Colon (tissue), 2 donors: ENCODE measurements around the gene PNPLA2.

Experiments used
- FAIRE-seq: peaks from 2 replicates; lab custom pipeline; 2012; peaks lifted over from hg19 to GRCh38; lab: Jason Lieb, UNC
- donor health status: control.
- donor health status: control.

The PNPLA2 gene, protein sequence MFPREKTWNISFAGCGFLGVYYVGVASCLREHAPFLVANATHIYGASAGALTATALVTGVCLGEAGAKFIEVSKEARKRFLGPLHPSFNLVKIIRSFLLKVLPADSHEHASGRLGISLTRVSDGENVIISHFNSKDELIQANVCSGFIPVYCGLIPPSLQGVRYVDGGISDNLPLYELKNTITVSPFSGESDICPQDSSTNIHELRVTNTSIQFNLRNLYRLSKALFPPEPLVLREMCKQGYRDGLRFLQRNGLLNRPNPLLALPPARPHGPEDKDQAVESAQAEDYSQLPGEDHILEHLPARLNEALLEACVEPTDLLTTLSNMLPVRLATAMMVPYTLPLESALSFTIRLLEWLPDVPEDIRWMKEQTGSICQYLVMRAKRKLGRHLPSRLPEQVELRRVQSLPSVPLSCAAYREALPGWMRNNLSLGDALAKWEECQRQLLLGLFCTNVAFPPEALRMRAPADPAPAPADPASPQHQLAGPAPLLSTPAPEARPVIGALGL

GRCh38 chr11:818396-819128 lies at the start of gene PNPLA2:
Gene PNPLA2 (plus strand): TSS chr11:818914. CDS start chr11:819719, 805 bp downstream.
- FAIRE-seq = no peak

DNA sequence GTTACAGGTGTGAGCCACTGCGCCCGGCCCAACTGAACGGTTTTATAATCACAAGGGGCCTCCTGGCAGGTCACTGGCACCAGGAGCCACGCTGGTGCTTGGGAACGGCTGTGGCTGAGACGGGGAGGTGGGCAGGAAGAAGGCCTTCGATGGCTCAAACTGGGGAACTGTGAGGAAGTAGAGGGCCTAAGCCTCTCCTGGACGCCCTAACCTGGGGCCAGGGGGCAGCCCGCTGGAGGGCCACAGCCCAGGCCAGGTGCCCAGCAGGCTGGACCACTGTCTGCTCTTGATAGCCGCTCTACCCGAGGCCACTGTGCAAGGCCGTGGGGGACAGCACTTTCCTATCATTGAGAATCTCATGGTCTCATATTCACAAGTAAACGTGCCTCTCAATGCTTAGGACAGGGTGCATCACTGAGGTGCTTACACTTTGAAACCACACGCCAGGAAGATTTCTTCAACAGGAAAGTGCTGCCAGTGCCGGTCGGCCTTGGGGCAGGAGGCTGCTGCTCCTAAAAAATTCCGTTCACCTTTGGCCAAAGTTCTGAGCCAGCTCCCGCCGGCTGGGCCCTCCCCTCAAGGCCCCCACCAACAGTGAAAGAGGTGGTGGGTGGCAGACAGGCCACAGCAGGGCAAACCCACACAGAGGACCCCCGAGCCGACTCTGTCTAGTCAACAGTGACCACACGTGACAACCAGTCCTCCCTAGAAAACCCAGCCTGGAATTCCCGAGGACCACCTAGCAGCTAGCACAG lies 48.6 kb upstream of the PNPLA2 start:
- FAIRE-seq = no peak

- no peak for FAIRE-seq
Measured at GRCh38 chr11:770642-771616, 47.8 kb upstream of the PNPLA2 start.

DNA sequence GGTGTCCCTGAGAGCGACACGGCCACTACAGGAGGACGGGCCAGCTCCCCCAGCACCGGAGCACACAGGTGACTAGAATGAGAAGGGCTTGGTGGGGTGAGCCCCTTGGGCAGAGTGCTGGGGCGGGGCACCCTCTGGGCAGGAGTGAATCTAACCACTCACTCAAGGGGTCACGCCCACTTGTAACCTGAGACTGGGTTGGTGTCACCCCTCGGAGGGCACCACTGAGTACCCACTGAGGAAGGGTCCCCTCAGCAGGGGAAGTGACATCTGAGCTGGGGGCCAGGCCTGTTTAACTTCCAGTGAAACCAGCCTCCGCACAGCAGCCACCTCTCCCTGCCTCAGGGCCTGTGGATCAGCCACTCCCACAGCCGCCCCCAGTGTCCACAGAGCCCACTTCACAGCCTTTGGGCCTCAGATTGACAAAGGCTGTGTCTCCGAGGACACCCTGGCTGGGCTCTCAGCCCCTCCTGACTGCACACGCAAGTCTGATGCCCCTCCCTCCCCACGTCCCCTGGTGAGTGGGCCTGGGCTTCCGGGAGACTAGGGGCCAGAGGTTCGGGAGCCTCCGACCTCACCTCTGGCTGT lies 47.0 kb upstream of the PNPLA2 start:
- no peak for FAIRE-seq

- FAIRE-seq = no peak
Measured at GRCh38 chr11:772429-773390, 46.0 kb upstream of the PNPLA2 start.

DNA sequence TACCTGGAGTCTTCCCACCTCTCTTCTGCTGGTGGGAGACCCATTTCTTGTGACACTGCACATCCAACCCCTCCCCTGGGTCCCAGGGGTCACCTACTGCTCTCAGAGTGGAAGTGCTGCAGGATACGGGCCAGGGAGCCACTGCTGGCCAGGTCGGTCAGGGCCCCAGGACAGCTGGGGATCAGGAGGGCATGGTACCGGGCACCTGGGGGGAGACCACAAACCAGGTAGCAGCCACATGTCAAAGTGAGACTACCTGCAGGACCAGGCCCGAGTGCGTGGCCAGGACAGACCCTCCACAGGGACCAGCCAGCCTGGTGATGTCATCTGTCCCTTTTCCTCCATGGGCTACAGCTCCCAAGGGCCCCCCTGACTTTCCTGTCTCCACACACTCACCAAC lies 45.3 kb upstream of the PNPLA2 start:
- FAIRE-seq = no peak

- FAIRE-seq = no peak
Measured at GRCh38 chr11:773830-774229, 44.9 kb upstream of the PNPLA2 start.

GRCh38 chr11:774873-775592 lies 43.7 kb upstream of the PNPLA2 start:
- no peak for FAIRE-seq

DNA sequence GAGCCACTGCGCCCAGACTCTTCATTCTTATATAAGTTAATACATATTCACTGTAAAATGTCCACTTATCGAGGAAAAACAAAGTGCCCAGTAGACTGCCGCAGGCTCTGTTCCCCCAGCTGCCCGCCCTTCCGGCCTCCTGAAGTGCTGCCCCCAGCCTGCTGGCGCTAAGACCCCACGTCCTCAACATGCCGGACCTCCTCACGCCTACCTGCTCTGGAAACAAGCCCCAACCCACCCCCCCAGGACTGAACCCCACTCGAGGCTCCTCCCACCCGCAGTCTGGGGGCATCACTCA lies 42.5 kb upstream of the PNPLA2 start:
- no peak for FAIRE-seq

- no peak for FAIRE-seq
Measured at GRCh38 chr11:776561-777287, 42.0 kb upstream of the PNPLA2 start.

- no peak for FAIRE-seq
Measured at GRCh38 chr11:777288-778255, 41.1 kb upstream of the PNPLA2 start, which contains the start of gene GATD1. Gene GATD1 (minus strand): TSS chr11:777487. CDS start chr11:777462, 25 bp downstream.

DNA sequence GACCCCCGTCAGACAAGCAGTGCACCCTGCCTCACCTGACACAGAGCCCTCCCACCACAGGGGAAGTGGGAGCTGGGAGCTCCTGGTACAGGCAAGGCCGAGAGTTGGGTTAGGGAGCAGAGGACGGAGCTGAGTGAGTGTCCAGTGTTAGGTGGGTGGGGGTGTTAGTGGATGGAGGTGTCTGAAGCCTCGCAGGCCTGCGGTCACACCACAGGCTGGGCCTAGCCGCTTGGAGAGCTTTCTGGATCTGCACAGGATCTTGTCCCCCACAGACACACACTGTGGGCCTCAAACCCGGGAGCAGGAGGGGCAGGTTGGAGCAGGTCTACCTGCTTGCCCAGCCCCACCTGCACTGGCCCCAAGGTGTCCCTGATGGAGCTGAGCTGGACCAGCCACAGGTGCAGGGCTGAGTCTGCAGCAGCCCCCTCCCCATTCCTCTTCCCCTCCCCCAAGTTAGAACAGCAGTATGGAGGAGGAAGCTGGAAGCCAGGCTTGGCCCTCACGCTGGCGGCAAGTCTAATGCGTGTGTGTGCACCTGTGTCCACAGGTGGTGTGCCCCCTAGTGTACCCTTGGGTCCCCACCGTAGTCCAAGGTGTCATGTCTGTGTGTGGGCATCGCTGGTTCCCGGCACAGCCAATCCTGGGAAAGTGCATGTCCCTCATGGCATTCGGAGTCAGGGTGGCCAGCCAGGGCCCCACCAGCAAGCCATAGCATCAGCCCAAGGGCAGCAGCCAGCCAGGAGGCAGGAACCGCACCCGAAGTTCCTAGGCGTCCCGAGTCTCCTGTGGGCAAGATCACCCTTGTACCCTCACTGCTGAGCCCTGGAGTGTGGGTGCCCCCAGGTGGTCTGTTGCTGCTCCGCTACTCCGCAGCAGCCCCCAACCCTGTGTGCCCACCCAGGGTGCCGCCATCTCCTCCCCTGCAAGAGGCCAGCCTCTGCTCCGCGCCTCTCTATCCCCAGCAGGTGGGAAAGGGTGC lies 39.4 kb upstream of the PNPLA2 start:
- FAIRE-seq = no peak

DNA sequence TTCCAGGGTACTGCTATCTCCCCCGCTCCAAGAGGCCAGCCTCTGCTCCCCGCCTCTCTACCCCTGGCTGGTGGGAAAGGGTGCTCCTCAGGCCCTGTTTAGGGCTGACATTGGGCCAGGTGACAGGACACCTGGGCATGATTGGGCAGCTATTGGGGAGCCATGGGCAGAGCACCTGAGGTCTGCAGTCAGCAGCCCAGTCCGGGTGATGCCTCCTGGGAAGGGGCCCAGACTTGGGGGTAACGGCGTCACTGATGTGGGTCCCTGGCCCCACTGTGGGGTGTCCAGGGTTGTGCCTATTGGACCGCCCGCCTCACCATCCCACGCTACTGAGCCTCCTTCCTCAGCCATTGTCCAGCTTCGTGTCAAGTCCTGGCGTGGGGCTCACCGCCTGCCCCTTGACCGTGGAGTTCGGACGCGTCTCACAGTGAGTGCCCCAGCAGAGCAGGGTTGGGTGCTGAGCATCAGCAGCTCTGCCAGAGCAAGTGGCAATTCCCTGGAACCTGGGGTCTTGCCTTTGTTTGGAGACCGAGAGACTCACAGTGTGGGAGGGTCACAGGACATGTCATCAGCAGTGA lies 38.7 kb upstream of the PNPLA2 start:
- no peak for FAIRE-seq

DNA sequence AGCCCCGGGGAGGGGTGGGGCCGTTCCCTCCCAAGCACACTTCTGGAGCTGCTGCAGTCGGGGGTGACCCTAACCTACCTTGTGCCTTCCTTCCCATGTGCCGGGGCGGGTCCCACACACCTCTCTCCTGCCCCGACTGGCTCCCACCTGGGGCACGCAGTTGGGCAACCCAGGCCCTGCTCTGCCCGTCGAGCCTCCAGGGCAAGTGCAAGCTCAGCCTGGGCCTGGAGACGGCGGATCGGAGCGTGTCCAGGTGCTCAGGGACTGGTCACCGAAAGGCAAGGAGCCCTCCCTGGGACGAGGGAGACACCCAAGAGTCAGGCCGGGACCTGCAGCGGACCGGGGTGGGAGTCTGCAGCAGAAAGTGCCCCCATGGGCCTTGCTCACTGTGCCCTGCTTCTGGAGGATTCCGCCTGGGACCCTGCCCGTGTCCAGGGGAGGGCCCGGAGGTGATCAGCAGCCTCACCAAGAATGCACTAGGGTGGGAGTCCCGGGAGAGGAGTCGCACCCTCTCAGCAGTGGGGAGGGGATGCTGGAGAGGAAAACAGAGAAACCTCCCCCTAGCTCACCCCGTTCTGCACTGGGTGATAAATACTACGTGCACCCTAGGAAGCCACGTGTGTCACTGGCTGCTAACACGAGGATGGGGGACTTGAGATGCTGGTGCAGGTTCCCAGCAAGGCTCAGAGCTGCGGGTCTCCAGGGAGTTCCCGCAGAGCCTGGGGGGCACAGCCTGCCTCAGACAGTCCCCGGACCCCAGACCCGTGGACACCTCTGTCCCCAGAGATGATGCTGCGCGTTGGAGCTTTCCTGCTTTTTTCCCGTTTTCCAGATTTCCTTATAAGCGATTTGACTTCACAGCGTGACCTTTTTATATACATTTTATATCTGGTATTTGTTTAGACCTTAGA lies 36.2 kb upstream of the PNPLA2 start:
- no peak for FAIRE-seq
